Measurements from ENCODE around the gene SPATS2. TPM values are rescaled to one million over a fixed set of nuclear protein-coding genes. Genes with fewer than 3 reads are reported as not detected.
"Not testable (repeated sequence)": the region's sequence is repeated elsewhere in the genome, so short reads cannot be mapped to it uniquely, and the experiment has no call there.

Gene SPATS2
- polyA plus RNA-seq (2011; rRNA removed) (78.2 and 100 TPM in 2 replicates), polyA minus RNA-seq (2011; rRNA and poly(A)+ RNA removed) (63.4 and 80.5 TPM in 2 replicates)

- CTCF ChIA-PET = interaction anchor here (0.6 to 6.8 kb wide), 9 partner anchors 10 to 147 kb away, joined by 3 to 62 read pairs (median 10); partner anchors contain the start of gene DNAJC22
- POLR2A ChIA-PET = interaction anchor here (0.6 to 2.5 kb wide), 27 partner anchors 8 to 237 kb away, joined by 3 to 12 read pairs (median 5); partner anchors contain the start of genes TROAP and TUBA1B
- DNase-seq (ENCODE audit: low read depth, low spot score) = no peak
Measured at GRCh38 chr12:49367381-49368239, at the start of gene SPATS2. SPATS2 (plus strand) TSS chr12:49367462; CDS start chr12:49461013, 93,551 bp downstream.

GRCh38 chr12:49320411-49321103 is 46.7 kb upstream of the SPATS2 start:
- H3K9me3 ChIP-seq (ENCODE audit: control insufficient read depth, insufficient read depth, low read length); DNase-seq (ENCODE audit: low read depth, low spot score); H3K27ac ChIP-seq (ENCODE audit: low read depth, low read length); H3K27me3 ChIP-seq (ENCODE audit: control insufficient read depth, insufficient read depth, low read length); CTCF ChIA-PET; H3K4me3 ChIP-seq (ENCODE audit: low read depth, low read length): not testable (repeated sequence)
- POLR2A ChIA-PET = interaction anchor here (0.6 kb wide), 1 partner anchor 43 kb away, joined by 4 read pairs; no protein-coding TSS in a partner anchor

More at GRCh38 chr12:49367381-49368239, at the start of gene SPATS2:
- Histone ChIP-seq H3K27ac (ENCODE audit: low read depth, low read length) (peak within 1 kb of the TSS; percentile 93), H3K4me3 (ENCODE audit: low read depth, low read length) (peak within 1 kb of the TSS; percentile 68), H3K9me3 (ENCODE audit: control insufficient read depth, insufficient read depth, low read length) (no peaks in the 10 kb centered on the region; the same call in 1 of the 2 replicates), H3K27me3 (ENCODE audit: control insufficient read depth, insufficient read depth, low read length) (no peaks in the 10 kb centered on the region)
- TF ChIP-seq CTCF (IDR thresholded peaks at IDR 0.05; ENCODE audit: low read depth, low read length) = no peak

- peak overlapping the region; percentile 77 for H3K4me3 ChIP-seq (ENCODE audit: low read depth, low read length)
- ChIA-PET POLR2A (interaction anchor here (0.9 to 1.6 kb wide), 7 partner anchors 10 to 245 kb away, joined by 3 to 11 read pairs (median 4); partner anchors contain the start of genes MCRS1, SPATS2 and TUBA1A), CTCF (interaction anchor here (1.1 to 2.8 kb wide), 6 partner anchors 10 to 35 kb away, joined by 3 to 18 read pairs (median 10); no protein-coding TSS in a partner anchor)
- no peak for DNase-seq (ENCODE audit: low read depth, low spot score)
- TF ChIP-seq CTCF (IDR thresholded peaks at IDR 0.05; ENCODE audit: low read depth, low read length) = no peak
- no peaks in the 10 kb centered on the region for H3K9me3 ChIP-seq (ENCODE audit: control insufficient read depth, insufficient read depth, low read length)
- no peak overlapping the region for H3K27ac ChIP-seq (ENCODE audit: low read depth, low read length)
- H3K27me3 ChIP-seq (ENCODE audit: control insufficient read depth, insufficient read depth, low read length) = peaks cover 4% of the 10 kb centered on the region
Measured at GRCh38 chr12:49322367-49322707, 44.9 kb upstream of the SPATS2 start.

- TF ChIP-seq CTCF (IDR thresholded peaks at IDR 0.05; ENCODE audit: low read depth, low read length) = no peak
- H3K9me3 ChIP-seq (ENCODE audit: control insufficient read depth, insufficient read depth, low read length) = no peaks in the 10 kb centered on the region
- DNase-seq (ENCODE audit: low read depth, low spot score) = peak; percentile 95
- H3K27me3 ChIP-seq (ENCODE audit: control insufficient read depth, insufficient read depth, low read length) = peaks cover 4% of the 10 kb centered on the region
- ChIA-PET CTCF (interaction anchor here (1.0 to 2.8 kb wide), 7 partner anchors 9 to 191 kb away, joined by 3 to 18 read pairs (median 10); no protein-coding TSS in a partner anchor), POLR2A (interaction anchor here (0.6 to 1.6 kb wide), 15 partner anchors 9 to 516 kb away, joined by 3 to 11 read pairs (median 3); partner anchors contain the start of genes FAM186B, MCRS1, PRPH and SPATS2)
- peak within 1 kb of the TSS; percentile 84 for H3K4me3 ChIP-seq (ENCODE audit: low read depth, low read length)
- H3K27ac ChIP-seq (ENCODE audit: low read depth, low read length) = peak within 1 kb of the TSS; percentile 47
Measured at GRCh38 chr12:49322708-49323523, 44.3 kb upstream of the SPATS2 start, which contains the start of gene TROAP. TROAP (plus strand) TSS chr12:49323255; CDS start chr12:49323609, 354 bp downstream.
